ENCODE measurements around the gene PRKAG2.

The PRKAG2 gene

DNA sequence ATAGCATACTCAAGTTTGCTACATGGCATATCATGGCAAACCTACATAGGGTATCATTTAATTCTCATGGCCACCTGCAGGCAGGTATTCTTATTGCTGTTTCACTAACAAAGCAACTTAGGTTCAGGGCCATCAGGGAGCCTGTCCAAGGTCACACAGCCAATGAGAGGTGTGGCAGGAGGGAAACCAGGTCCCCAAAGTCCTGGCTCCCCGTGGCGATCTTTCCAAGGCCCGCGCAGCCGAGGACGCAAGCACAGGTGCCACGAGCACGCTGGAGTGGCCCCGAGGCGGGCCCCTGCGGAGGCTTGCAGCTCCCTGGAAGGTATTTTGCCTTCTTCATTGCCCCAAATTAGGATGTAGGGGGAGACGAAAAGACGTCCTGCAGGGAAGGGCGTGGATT lies 20.8 kb downstream of the PRKAG2 start:
- DNase-seq (ENCODE audit: low read depth) = no peak
- TF ChIP-seq, protein P1, sequence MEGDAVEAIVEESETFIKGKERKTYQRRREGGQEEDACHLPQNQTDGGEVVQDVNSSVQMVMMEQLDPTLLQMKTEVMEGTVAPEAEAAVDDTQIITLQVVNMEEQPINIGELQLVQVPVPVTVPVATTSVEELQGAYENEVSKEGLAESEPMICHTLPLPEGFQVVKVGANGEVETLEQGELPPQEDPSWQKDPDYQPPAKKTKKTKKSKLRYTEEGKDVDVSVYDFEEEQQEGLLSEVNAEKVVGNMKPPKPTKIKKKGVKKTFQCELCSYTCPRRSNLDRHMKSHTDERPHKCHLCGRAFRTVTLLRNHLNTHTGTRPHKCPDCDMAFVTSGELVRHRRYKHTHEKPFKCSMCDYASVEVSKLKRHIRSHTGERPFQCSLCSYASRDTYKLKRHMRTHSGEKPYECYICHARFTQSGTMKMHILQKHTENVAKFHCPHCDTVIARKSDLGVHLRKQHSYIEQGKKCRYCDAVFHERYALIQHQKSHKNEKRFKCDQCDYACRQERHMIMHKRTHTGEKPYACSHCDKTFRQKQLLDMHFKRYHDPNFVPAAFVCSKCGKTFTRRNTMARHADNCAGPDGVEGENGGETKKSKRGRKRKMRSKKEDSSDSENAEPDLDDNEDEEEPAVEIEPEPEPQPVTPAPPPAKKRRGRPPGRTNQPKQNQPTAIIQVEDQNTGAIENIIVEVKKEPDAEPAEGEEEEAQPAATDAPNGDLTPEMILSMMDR (IDR thresholded peaks at IDR 0.05; ENCODE audit: insufficient read depth, low read depth, low read length, missing control alignments) = no peak
- no peak overlapping the region for H3K4me3 ChIP-seq (ENCODE audit: low read depth, low read length)

GRCh38 chr7:151854720-151855071 lies 22.2 kb downstream of the PRKAG2 start:
- TF ChIP-seq, protein P1 (IDR thresholded peaks at IDR 0.05; ENCODE audit: insufficient read depth, low read depth, low read length, missing control alignments) = no peak
- no peak overlapping the region for H3K4me3 ChIP-seq (ENCODE audit: low read depth, low read length)
- DNase-seq (ENCODE audit: low read depth) = no peak

- TF ChIP-seq, protein P1 (IDR thresholded peaks at IDR 0.05; ENCODE audit: insufficient read depth, low read depth, low read length, missing control alignments) = no peak
- no peak for DNase-seq (ENCODE audit: low read depth)
- H3K4me3 ChIP-seq (ENCODE audit: low read depth, low read length) = no peak overlapping the region
Measured at GRCh38 chr7:151853896-151854719, 22.8 kb downstream of the PRKAG2 start.

GRCh38 chr7:151852486-151853396 lies 24.2 kb downstream of the PRKAG2 start:
- TF ChIP-seq, protein P1 (IDR thresholded peaks at IDR 0.05; ENCODE audit: insufficient read depth, low read depth, low read length, missing control alignments) = no peak
- DNase-seq (ENCODE audit: low read depth) = no peak
- no peak overlapping the region for H3K4me3 ChIP-seq (ENCODE audit: low read depth, low read length)

GRCh38 chr7:151851782-151852181 lies 25.1 kb downstream of the PRKAG2 start:
- no peak for DNase-seq (ENCODE audit: low read depth)
- TF ChIP-seq, protein P1 (IDR thresholded peaks at IDR 0.05; ENCODE audit: insufficient read depth, low read depth, low read length, missing control alignments) = no peak
- no peak overlapping the region for H3K4me3 ChIP-seq (ENCODE audit: low read depth, low read length)

DNA sequence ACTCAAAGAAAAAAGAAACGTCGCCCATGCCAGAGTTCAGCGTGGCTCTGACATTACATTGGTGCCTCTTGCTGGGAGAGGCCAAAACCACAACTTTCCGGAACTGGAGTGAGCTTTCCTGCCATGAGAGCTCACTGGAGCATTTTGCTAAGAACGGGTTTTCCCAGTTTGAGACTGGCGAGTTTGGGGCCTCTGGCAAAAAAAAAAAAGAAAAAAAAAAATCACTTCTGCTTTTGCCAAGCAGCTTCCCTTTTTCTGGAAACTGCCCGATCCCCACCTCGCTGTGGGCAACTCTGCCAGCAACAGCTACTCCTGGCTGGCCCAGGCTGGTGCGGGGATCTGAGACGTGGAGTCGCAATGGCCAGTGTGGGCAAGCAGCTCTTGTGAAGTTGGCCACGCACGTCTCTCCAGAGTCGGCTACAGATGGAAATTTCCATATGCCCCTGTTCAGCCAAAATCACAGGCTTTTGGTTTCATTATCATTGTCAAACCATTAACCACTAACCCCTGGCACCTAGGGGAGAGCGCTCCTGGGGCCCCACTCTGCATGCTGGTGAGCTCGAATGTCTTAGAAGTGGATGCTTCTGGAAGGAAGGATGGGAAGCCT lies 25.7 kb downstream of the PRKAG2 start:
- DNase-seq (ENCODE audit: low read depth) = peak; percentile 23
- peak overlapping the region; percentile 29 for H3K4me3 ChIP-seq (ENCODE audit: low read depth, low read length)
- TF ChIP-seq, protein P1 (IDR thresholded peaks at IDR 0.05; ENCODE audit: insufficient read depth, low read depth, low read length, missing control alignments) = no peak
